Endothelial cell of umbilical vein (primary cell): ENCODE results near the gene RACGAP1.
A peak's percentile ranks its signal among the peaks of the same experiment; 100 is the strongest.

Experiments used
- CTCF ChIP-seq, 2 donors: IDR thresholded peaks; 1 replicate in 1 of 2; 2 replicates in 1 of 2; pipeline ENCODE4 v1.5.1; 2011; ENCODE audit warnings: low read length in 2 of 2, mild to moderate bottlenecking in 2 of 2, moderate library complexity in 2 of 2, control low read depth in 1 of 2, inconsistent platforms in 1 of 2, low read depth in 1 of 2; ENCODE audit not compliant: insufficient read depth in 1 of 2; ENCODE audit errors: extremely low read depth in 1 of 2
- EZH2 ChIP-seq: IDR thresholded peaks from 2 replicates; pipeline ENCODE4 v1.6.1; 2012; ENCODE audit warnings: borderline replicate concordance, low read depth, mild to moderate bottlenecking, moderate library complexity, low read length, inconsistent platforms; ENCODE audit not compliant: severe bottlenecking
- FOS ChIP-seq: IDR thresholded peaks from 2 replicates; pipeline ENCODE4 v1.6.1; 2011; ENCODE audit warnings: mild to moderate bottlenecking, low read length, moderate library complexity, borderline replicate concordance; ENCODE audit not compliant: insufficient read depth
- JUN ChIP-seq: IDR thresholded peaks from 2 replicates; pipeline ENCODE4 v1.6.1; 2011; ENCODE audit warnings: borderline replicate concordance, low read depth; ENCODE audit not compliant: insufficient read length, insufficient read depth
- MYC ChIP-seq: IDR thresholded peaks from one replicate; pipeline ENCODE4 v1.6.1; 2011; ENCODE audit warnings: mild to moderate bottlenecking, low read depth, low read length
- POLR2A ChIP-seq: IDR thresholded peaks from 2 replicates; pipeline ENCODE4 v1.6.1; 2012; ENCODE audit warnings: low read depth, mild to moderate bottlenecking, control low read depth, low read length
- POLR2AphosphoS5 ChIP-seq: IDR thresholded peaks from 2 replicates; pipeline ENCODE4 v1.6.1; 2012; ENCODE audit warnings: low read depth, mild to moderate bottlenecking, control low read depth, low read length, moderate library complexity; ENCODE audit not compliant: insufficient read depth

GRCh38 chr12:50025187-50026059 lies at the start of gene RACGAP1:
- no peak for TF ChIP-seq EZH2
- peak; percentile 31 for TF ChIP-seq POLR2A
- TF ChIP-seq CTCF (IDR thresholded peaks at IDR 0.05; ENCODE audit: extremely low read depth in 1 of 2, insufficient read depth in 1 of 2, low read depth in 1 of 2, low read length in 2 of 2): no peak
- peak; percentile 62 for TF ChIP-seq POLR2AphosphoS5
- TF ChIP-seq MYC: no peak
- TF ChIP-seq FOS: no peak
- no peak for TF ChIP-seq JUN
